Right atrium auricular region (tissue), 2 donors: ENCODE measurements around the gene ANGPTL2. TPM values are rescaled to one million over a fixed set of nuclear protein-coding genes. Genes with fewer than 3 reads are reported as not detected.

ENCODE experiments used
- DNase-seq: peaks from one replicate; pipeline ENCODE4 v3.0.0-alpha.2; 2019; ENCODE audit warnings: low spot score
- H3K27ac ChIP-seq, 2 donors: fragments of 200-600 bp; sonication (generic); 1 replicate in 1 of 2; 2 replicates in 1 of 2; pipeline ENCODE4 v1.5.1; 2016 to 2019
- H3K27me3 ChIP-seq, 2 donors: fragments of 200-600 bp; sonication (generic); one replicate each; pipeline versions ENCODE4 v1.5.1 to v1.6.0; 2017 to 2019
- H3K36me3 ChIP-seq: fragments of 200-600 bp; sonication (generic); one replicate; pipeline ENCODE4 v1.5.1; 2016
- H3K4me1 ChIP-seq, 2 donors: fragments of 200-600 bp; sonication (generic); one replicate each; pipeline versions ENCODE4 v1.5.1 to v1.6.0; 2017 to 2019
- H3K4me3 ChIP-seq, 2 donors: fragments of 200-600 bp; sonication (generic); 1 replicate in 1 of 2; 2 replicates in 1 of 2; pipeline ENCODE4 v1.5.1; 2017 to 2019; ENCODE audit warnings: mild to moderate bottlenecking in 1 of 2, moderate library complexity in 1 of 2
- H3K9me3 ChIP-seq, 2 donors: fragments of 200-600 bp; sonication (generic); one replicate each; pipeline ENCODE4 v1.5.1; 2019
- total RNA-seq, 2 donors: library from RNA; depleted of rRNA; stranded (reverse); fragments of >200 nt; gene quantifications; one replicate each; pipeline ENCODE4 v1.1.0, GENCODE V29; 2016
- TF ChIP-seq, protein P1 (sequence below), 2 donors: fragments of 200-600 bp; sonication (generic); IDR thresholded peaks; one replicate each; pipeline ENCODE4 v1.5.1; 2019; ENCODE audit warnings: antibody characterized with exemption in 2 of 2

ANGPTL2 gene
- total RNA-seq, 2 donors from 2014 or later, result 42.8 to 55.8 TPM

- TF ChIP-seq, protein P1, sequence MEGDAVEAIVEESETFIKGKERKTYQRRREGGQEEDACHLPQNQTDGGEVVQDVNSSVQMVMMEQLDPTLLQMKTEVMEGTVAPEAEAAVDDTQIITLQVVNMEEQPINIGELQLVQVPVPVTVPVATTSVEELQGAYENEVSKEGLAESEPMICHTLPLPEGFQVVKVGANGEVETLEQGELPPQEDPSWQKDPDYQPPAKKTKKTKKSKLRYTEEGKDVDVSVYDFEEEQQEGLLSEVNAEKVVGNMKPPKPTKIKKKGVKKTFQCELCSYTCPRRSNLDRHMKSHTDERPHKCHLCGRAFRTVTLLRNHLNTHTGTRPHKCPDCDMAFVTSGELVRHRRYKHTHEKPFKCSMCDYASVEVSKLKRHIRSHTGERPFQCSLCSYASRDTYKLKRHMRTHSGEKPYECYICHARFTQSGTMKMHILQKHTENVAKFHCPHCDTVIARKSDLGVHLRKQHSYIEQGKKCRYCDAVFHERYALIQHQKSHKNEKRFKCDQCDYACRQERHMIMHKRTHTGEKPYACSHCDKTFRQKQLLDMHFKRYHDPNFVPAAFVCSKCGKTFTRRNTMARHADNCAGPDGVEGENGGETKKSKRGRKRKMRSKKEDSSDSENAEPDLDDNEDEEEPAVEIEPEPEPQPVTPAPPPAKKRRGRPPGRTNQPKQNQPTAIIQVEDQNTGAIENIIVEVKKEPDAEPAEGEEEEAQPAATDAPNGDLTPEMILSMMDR (IDR thresholded peaks at IDR 0.05), result no peak
- no peak overlapping the region for H3K27ac ChIP-seq
These were observed 24.8 kb downstream of the ANGPTL2 start for GRCh38 chr9:127097683-127098082.

GRCh38 chr9:127096208-127096607, 26.2 kb downstream of the ANGPTL2 start:
- Histone ChIP-seq H3K9me3 (no peaks in the 10 kb centered on the region), H3K4me3 (no peak overlapping the region), H3K36me3 (peaks cover 25% of the 10 kb centered on the region), H3K4me1 (peaks cover 0 to 29% of the 10 kb centered on the region in 2 donors), H3K27ac (no peak overlapping the region), H3K27me3 (no peaks in the 10 kb centered on the region)
- DNase-seq, result no peak
- TF ChIP-seq, protein P1 (IDR thresholded peaks at IDR 0.05), result no peak

More at GRCh38 chr9:127097683-127098082, 24.8 kb downstream of the ANGPTL2 start:
- Histone ChIP-seq H3K4me3 (no peak overlapping the region), H3K4me1 (peaks cover 0 to 26% of the 10 kb centered on the region in 2 donors), H3K36me3 (peaks cover 10% of the 10 kb centered on the region), H3K9me3 (no peaks in the 10 kb centered on the region), H3K27me3 (no peaks in the 10 kb centered on the region)
- no peak for DNase-seq

DNA sequence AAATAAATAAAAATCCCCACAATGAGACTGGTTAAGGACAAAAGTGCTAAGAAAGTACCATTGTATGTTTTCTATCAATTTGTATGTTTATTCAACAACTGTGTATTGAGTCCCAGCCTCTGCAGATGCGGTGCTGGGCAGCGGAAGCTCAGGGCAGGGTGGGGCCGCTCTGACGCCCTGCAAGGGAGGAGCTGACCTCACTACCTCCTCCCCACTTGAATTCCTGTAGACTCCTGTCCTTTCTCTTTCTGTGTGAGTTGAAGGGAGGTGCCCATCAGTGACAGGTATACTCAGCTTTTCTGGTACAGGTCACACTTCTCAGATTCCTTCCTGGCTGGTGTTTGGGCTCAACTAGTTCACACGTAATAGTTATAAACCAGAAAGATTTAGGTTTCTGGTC, 27.0 kb downstream of the ANGPTL2 start:
- Histone ChIP-seq H3K27ac (no peak overlapping the region), H3K27me3 (no peaks in the 10 kb centered on the region), H3K4me3 (no peak overlapping the region), H3K4me1 (peaks cover 0 to 36% of the 10 kb centered on the region in 2 donors), H3K36me3 (peaks cover 28% of the 10 kb centered on the region), H3K9me3 (no peaks in the 10 kb centered on the region)
- TF ChIP-seq, protein P1 (IDR thresholded peaks at IDR 0.05), result no peak
- no peak for DNase-seq

- Histone ChIP-seq H3K4me3 (no peak overlapping the region), H3K27me3 (no peaks in the 10 kb centered on the region), H3K4me1 (peaks cover 0 to 29% of the 10 kb centered on the region in 2 donors), H3K9me3 (no peaks in the 10 kb centered on the region), H3K36me3 (peaks cover 33% of the 10 kb centered on the region), H3K27ac (no peak overlapping the region)
- no peak for DNase-seq
- TF ChIP-seq, protein P1 (IDR thresholded peaks at IDR 0.05), result no peak
These were observed 29.0 kb downstream of the ANGPTL2 start for GRCh38 chr9:127093319-127094020.

DNA sequence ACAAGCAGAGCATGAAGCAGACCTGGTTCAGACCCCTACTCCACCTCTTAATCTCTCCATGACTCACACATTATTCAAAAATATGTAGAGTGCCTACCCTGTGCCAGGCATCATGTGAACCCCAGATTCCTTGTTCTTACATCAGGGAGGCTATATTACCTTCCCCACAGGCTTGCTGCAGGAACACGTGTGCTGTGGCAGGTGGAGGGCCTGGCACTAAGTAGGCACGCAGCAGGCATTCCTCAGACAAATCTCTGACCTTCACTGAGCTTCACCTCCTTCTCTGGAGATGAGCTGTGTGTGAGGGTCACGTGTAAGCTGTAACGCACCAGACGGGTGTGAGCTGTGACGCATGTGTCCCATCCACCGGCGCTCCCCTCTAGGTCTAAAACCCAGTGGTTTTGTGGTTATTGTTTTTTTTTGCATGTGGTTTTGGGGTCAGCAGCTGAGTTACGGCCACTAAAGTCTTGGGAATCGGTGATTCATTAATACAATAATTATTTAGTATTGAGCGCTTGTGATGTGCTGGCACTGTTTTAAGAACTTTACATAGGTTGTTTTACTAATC, 30.3 kb downstream of the ANGPTL2 start:
- no peak overlapping the region for H3K4me3 ChIP-seq
- no peaks in the 10 kb centered on the region for H3K9me3 ChIP-seq
- no peak for DNase-seq
- peaks cover 46% of the 10 kb centered on the region for H3K36me3 ChIP-seq
- H3K27me3 ChIP-seq, result no peaks in the 10 kb centered on the region
- TF ChIP-seq, protein P1 (IDR thresholded peaks at IDR 0.05), result no peak
- peaks cover 0 to 27% of the 10 kb centered on the region in 2 donors for H3K4me1 ChIP-seq
- H3K27ac ChIP-seq, result no peak overlapping the region
